GM12865 (cell line): ENCODE data around the gene SPATA2.

Experiments used
- DNase-seq: peaks from one replicate; pipeline ENCODE4 v3.0.0; 2010; ENCODE audit warnings: low read depth
- H3K4me3 ChIP-seq: 2 replicates; pipeline ENCODE4 v1.5.1; 2011; ENCODE audit warnings: mild to moderate bottlenecking, low read depth, low read length, control low read depth
- TF ChIP-seq, protein P1 (sequence below): IDR thresholded peaks from 2 replicates; pipeline ENCODE4 v1.5.1; 2011; ENCODE audit warnings: low read length, control low read depth, low read depth, inconsistent platforms; ENCODE audit not compliant: insufficient read depth; ENCODE audit errors: missing control alignments

SPATA2 gene

DNA sequence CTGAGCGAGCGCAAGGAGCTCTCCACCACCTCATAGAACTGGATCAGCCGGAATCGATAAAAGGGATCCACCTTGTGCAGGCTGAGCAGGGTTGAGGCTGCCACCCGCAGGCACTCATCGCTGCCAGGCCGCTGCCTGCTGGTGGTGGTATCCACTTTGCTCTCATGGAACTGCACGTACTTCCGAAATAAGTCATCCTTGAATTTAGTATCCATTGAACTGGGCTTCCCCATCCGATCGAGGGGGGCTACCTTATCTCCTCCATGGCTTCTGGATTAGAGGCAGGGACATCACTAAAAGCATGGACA is 7.1 kb downstream of the SPATA2 start:
- TF ChIP-seq, protein P1, sequence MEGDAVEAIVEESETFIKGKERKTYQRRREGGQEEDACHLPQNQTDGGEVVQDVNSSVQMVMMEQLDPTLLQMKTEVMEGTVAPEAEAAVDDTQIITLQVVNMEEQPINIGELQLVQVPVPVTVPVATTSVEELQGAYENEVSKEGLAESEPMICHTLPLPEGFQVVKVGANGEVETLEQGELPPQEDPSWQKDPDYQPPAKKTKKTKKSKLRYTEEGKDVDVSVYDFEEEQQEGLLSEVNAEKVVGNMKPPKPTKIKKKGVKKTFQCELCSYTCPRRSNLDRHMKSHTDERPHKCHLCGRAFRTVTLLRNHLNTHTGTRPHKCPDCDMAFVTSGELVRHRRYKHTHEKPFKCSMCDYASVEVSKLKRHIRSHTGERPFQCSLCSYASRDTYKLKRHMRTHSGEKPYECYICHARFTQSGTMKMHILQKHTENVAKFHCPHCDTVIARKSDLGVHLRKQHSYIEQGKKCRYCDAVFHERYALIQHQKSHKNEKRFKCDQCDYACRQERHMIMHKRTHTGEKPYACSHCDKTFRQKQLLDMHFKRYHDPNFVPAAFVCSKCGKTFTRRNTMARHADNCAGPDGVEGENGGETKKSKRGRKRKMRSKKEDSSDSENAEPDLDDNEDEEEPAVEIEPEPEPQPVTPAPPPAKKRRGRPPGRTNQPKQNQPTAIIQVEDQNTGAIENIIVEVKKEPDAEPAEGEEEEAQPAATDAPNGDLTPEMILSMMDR: no peak
- no peak for DNase-seq
- H3K4me3 ChIP-seq: no peak overlapping the region

DNA sequence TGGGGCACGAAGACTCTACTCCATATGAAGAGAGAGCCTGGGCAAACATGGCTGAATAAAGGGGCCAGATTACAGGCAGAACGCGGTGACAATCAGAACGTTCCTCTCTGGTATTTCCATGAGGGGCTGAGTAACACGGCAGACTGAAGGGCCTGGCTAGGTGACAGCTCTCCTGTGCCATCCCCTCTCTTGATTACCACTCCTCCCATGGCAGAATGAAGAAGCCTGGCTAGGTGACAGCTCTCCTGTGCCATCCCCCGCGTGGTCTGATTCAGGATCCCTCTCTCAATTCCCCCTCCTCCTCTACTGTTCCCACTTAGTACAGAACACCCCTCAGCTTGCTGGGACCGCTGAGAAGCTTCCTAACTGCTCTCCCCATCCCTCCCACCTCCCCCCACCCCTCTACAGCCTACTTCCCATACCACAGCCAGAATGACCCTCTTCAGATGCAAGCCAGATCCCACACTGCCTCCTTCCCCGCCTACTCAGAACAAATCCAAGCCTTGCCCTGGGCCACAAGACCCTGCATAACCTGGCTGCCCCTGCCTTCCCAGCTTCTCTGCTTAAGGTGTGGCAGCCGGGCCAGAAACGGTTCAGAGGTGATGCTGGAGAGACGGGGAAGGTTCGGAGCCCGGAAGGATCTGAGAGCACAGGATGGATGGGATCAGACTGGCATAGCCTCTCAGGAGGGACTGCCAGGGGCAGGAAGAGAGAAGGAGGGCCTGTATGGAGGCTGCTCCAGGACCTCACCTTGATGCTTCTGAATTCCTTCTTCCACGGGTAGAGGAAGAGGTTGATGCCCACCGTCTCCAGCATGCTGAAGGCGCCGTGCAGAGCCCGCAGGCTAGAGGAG is 7.7 kb downstream of the SPATA2 start:
- TF ChIP-seq, protein P1: no peak
- H3K4me3 ChIP-seq: no peak overlapping the region
- no peak for DNase-seq

DNA sequence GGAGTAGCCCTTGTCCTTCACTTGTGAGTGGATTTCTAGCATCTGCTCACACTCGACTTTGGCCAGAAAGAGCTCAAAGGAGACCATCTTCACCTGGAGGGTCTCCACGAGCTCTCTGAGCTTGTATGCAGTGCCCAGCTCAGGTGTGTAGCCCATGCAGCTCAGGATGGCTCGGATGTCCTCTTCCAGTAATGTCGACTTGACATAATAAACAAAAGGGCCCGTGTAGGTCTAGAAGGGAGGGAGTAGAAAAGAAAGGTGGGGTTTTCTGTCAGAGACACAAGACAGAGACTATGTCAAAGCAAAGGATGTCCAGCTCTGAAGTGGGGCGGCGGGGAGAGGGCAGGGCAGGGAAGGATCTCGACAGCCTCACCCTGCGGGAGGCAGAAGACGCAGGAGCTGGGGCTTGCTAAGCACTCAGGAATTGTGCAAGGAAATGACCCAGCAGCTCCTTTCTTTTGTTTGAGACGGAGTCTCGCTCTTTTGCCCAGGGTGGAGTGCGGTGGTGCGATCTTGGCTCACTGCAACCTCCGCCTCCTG is 8.6 kb downstream of the SPATA2 start:
- H3K4me3 ChIP-seq: no peak overlapping the region
- no peak for DNase-seq
- TF ChIP-seq, protein P1: no peak

DNA sequence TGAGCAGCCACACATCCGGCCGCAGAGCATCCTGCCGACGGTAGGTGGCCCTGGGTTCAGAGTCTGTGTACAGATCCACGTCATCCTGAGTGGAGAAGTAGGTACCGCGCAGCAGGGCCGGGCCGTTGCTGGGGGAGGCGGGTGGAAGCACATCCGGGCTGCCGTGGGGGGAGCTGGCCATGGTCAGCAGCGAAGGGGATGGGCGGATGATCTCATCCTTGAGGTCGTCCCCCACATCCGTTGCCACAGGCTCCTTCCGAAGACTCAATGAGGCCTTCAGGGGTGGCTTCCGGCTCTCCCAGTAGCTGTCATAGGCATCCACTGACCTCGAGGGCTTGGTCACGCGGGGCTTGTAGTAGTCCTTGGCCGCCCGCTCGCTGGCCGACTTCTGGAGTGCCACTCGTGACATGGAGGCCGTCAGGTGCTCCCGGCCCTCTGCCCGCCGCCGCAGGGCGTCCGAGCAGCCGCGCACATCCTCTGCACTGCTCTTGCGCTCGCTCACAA is 9.2 kb downstream of the SPATA2 start:
- TF ChIP-seq, protein P1: no peak
- no peak for DNase-seq
- H3K4me3 ChIP-seq: no peak overlapping the region

DNA sequence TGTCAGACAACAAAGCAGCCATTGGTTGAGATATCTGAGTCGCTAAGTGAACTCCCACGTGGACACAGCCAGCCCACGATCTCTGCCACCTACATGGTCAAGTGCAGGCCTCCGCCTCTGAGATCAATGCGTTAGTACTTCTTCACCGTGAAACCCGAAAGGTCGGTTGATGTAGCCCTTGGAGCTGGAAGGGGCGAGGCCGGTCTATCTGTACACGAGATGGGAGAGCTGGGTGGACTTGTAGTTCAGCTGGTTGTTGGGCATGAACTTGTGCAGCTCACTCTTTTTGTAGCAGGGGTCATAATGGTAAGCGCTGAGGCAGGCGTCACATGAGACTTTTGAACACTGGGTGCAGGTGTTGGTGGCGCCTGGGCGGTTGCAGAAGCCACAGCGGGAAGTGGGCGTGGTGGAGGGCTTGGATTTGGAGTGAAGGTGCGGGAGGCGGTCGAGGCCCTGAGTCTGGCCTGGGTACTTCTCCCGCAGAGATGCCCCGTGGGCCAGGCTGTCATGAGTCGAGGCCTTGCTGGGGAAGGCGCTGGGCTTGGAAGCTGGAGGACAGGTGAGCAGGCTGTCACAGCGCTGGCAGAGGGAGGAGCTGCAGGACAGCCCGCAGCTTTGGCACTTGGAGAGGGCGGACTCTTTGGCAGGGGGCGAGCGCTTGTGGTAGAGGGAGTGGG is 9.8 kb downstream of the SPATA2 start:
- H3K4me3 ChIP-seq: no peak overlapping the region
- no peak for DNase-seq
- TF ChIP-seq, protein P1: no peak

DNA sequence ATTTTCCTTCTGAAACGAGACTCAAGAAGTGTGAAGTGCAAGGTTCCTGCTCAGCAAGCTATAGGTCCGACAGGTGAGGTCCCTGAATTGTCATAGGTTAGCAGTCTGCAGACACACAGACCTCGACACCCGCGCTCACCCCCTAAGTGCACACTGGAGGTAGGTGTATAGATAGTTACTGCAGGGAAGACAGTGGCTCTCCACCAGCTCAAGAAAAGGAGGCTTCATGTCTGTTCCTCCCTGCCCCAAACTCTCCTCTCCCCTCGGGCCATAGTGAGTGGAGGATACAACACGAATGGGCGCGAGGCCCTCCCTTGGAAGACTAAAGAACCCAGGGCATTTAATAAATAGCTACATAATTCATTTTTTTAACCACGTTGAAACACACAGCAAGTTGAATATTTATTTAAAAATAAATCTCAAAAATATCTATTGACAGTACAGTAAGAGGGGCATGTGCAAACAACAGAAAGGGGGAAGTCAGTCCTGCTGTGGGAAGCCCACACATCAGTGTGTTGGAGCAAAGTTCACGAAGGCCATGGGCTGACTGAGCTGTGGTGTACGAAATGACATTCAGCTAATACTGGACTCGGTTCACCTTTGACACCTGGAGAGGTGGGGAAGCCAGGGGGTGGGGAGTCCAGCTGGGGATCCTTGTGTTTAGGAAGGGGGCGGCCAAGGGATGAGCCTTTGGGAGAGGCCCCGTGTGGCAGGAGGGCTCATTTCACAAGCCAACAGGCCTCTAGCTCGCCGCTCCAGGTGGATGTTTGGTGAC is 10.7 kb downstream of the SPATA2 start:
- TF ChIP-seq, protein P1: no peak
- no peak overlapping the region for H3K4me3 ChIP-seq
- no peak for DNase-seq
